OCI-LY7 (cell line): Measurements from ENCODE around the gene TPRG1L.

Experiments
- CTCF ChIP-seq: fragments of 200-600 bp; sonication (generic); conservative IDR thresholded peaks from 2 replicates; pipeline ENCODE4 v1.5.1; 2014; ENCODE audit warnings: mild to moderate bottlenecking, antibody characterized with exemption, low read length, moderate library complexity, mixed read lengths
- EZH2phosphoT487 ChIP-seq: fragments of 200-600 bp; sonication (generic); IDR thresholded peaks from 2 replicates; pipeline ENCODE4 v1.6.1; 2018; ENCODE audit warnings: low read depth, borderline replicate concordance, mild to moderate bottlenecking, mixed run types, antibody characterized with exemption, low read length, moderate library complexity, mixed read lengths

- no peak for TF ChIP-seq CTCF
- TF ChIP-seq EZH2phosphoT487: no peak
These were observed 39.3 kb downstream of the TPRG1L start for GRCh38 chr1:3663999-3664699.
